Stomach (tissue), 9 donors: ENCODE data around the gene C17orf67. TPM values are rescaled to one million over a fixed set of nuclear protein-coding genes. Genes with fewer than 3 reads are reported as not detected.

Experiments used
- DNase-seq, 2 donors: peaks; one replicate each; pipeline versions ENCODE4 v3.0.0 to v3.0.0-alpha.2; 2013 to 2019
- H3K27ac ChIP-seq, 5 donors: fragments of 200-600 bp in 4 of 5; sonication (generic) in 4 of 5; one replicate each; pipeline ENCODE4 v1.5.1; 2013 to 2019; ENCODE audit warnings: mild to moderate bottlenecking in 1 of 5, moderate library complexity in 1 of 5
- H3K27me3 ChIP-seq, 3 donors: fragments of 200-600 bp; sonication (generic); one replicate each; pipeline ENCODE4 v1.5.1; 2017 to 2019; ENCODE audit warnings: mixed run types in 1 of 3
- H3K36me3 ChIP-seq, 4 donors: fragments of 200-600 bp; sonication (generic); 1 replicate in 3 of 4; 2 replicates in 1 of 4; pipeline ENCODE4 v1.5.1; 2016 to 2019
- H3K4me1 ChIP-seq, 4 donors: fragments of 200-600 bp; sonication (generic); one replicate each; pipeline ENCODE4 v1.5.1; 2016 to 2019
- H3K4me3 ChIP-seq, 4 donors: fragments of 200-600 bp; sonication (generic) in 3 of 4; one replicate each; pipeline ENCODE4 v1.5.1; 2016 to 2019; ENCODE audit warnings: mild to moderate bottlenecking in 1 of 4
- H3K9me3 ChIP-seq, 4 donors: fragments of 200-600 bp; sonication (generic); one replicate each; pipeline ENCODE4 v1.5.1; 2016 to 2019
- CTCF ChIP-seq, 7 experiments: fragments of 450-650 bp in 4 of 7; fragments of 200-600 bp in 3 of 7; sonication (generic) in 3 of 7; IDR thresholded peaks; one replicate each; pipeline ENCODE4 v1.5.1; 2016 to 2019; ENCODE audit warnings: antibody characterized with exemption in 7 of 7, control low read depth in 2 of 7, mild to moderate bottlenecking in 1 of 7
- EP300 ChIP-seq: sonication (generic); formaldehyde crosslinking; IDR thresholded peaks from one replicate; pipeline ENCODE4 v1.6.1; 2017; ENCODE audit warnings: antibody characterized with exemption
- POLR2A ChIP-seq, 4 donors: fragments of 450-650 bp; IDR thresholded peaks; one replicate each; pipeline ENCODE4 v1.6.1; 2016; ENCODE audit warnings: antibody characterized with exemption in 4 of 4, control low read depth in 2 of 4, mild to moderate bottlenecking in 1 of 4, moderate library complexity in 1 of 4
- POLR2AphosphoS5 ChIP-seq, 3 donors: sonication (generic); formaldehyde crosslinking; IDR thresholded peaks; one replicate each; pipeline ENCODE4 v1.6.1; 2016; ENCODE audit warnings: antibody characterized with exemption in 3 of 3
- whole genome bisulfite sequencing, 5 donors: extraction: QIAGEN DNeasy Blood & Tissue Kit in 3 of 5; methylation state at CpG; one replicate each; pipeline versions ENCODE4 v1.1.5 to v1.1.7; 2013 to 2018; 5-methylcytosine and 5-hydroxymethylcytosine counted together
- intact Hi-C: fragments of 100-400 bp; cut with DNase I; formaldehyde crosslinking; loops from one replicate; pipeline ENCODE4 v1.15.1; 2023; ENCODE audit warnings: low total_unique reads
- polyA plus RNA-seq, 3 donors: library from polyadenylated mRNA; stranded (reverse); fragments of 200-250 nt; gene quantifications; one replicate each; pipeline ENCODE4 v1.2.3, GENCODE V29; 2013
- total RNA-seq, 5 donors: library from RNA; depleted of rRNA; stranded (reverse); fragments of >200 nt; gene quantifications; one replicate each; pipeline versions ENCODE4 v1.1.0 to v1.2.3, GENCODE V29; 2014 to 2016
- donor health status: healthy with polysubstance abuse.
- donor health status: Bipolar disorder and iron deficiency.
- donor health status: healthy.

The C17orf67 gene
- total and polyA plus RNA-seq, 8 donors = 0.72 to 4.6 (median 1.5) TPM; not detected in 2

DNA sequence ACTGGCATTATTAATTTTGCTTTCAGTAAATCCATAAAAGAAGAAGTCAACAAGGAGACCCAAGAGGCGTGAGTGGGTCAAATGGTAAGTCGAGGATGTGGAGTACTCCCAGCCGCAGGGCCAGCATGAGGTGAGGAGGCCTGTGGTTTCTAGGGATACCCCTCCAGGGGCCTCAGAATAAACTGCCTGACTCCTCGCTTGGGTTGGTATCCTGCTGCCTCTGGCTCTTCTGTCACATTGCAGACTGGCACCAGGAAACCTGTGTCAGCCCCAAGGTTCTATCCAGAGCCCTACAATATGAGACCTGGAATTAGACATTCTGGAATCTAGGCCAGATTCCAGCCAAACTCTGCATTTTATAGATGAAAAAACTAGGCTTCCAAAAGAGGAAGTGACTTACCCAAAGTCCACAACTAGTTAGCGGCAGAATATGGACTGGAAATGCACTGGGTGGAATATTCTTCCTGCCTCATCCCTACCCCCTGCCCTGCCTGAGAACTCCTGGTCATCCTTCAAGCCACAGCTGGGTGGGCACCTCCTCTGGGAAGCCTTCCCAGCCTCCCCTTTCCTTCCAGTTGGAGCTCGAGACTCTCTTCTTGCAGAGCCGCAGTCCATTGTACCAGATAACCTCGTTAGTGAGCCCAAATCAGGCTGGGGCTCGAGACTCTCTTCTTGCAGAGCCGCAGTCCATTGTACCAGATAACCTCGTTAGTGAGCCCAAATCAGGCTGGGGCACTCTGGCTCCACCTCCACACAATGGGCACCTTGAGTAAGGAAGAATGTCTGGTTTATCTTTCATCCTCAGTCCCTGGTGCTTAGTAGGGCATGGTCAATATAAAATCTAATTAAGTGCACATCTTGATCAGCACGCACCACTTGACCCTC, 22.6 kb downstream of the C17orf67 start:
- 85 to 93% (median 88%) methylated on average over 12 of the region's 12 CpGs for WGBS, 5 donors
- Histone ChIP-seq H3K4me3 (no peak overlapping the region), H3K4me1 (peaks cover 0 to 14% (median 8%) of the 10 kb centered on the region in 4 donors), H3K9me3 (no peaks in the 10 kb centered on the region), H3K36me3 (no peaks in the 10 kb centered on the region), H3K27me3 (no peaks in the 10 kb centered on the region), H3K27ac (no peak overlapping the region)
- no peak for DNase-seq
- TF ChIP-seq POLR2A (IDR thresholded peaks at IDR 0.05) (no peak), EP300 (no peak), CTCF (IDR thresholded peaks at IDR 0.05) (no peak), POLR2AphosphoS5 (IDR thresholded peaks at IDR 0.05) (no peak)
- intact Hi-C loops = no loop called here

GRCh38 chr17:56810343-56810742, 23.4 kb downstream of the C17orf67 start:
- no peak overlapping the region for H3K4me3 ChIP-seq
- H3K4me1 ChIP-seq = peaks cover 0 to 15% (median 8%) of the 10 kb centered on the region in 4 donors
- intact Hi-C loops = no loop called here
- no peak for TF ChIP-seq POLR2AphosphoS5 (IDR thresholded peaks at IDR 0.05)
- peak in 1 of 2 donors; percentile 44 for DNase-seq
- no peaks in the 10 kb centered on the region for H3K36me3 ChIP-seq
- no peaks in the 10 kb centered on the region for H3K27me3 ChIP-seq
- 65 to 80% (median 71%) methylated on average over 2 of the region's 2 CpGs for WGBS, 5 donors
- H3K27ac ChIP-seq = no peak overlapping the region
- no peaks in the 10 kb centered on the region for H3K9me3 ChIP-seq

DNA sequence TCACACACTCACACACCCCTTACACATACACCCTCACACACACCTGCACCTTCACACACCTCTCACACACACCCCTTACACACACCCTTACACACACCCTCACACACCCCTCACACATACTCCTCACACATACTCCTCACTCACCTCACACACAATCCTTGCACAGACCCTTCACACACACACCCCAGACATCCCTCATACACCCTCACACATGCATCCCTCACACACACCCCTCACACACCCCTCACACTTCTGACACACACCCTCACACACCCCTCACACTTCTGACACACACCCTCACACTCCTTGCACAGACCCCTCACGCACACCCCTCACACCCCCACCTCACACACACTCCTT, 23.9 kb downstream of the C17orf67 start:
- H3K4me3 ChIP-seq = no peak overlapping the region
- WGBS, 5 donors = 88 to 100% (median 92%) methylated on average over 1 of the region's 1 CpG
- peaks cover 0 to 20% (median 8%) of the 10 kb centered on the region in 4 donors for H3K4me1 ChIP-seq
- no peak for DNase-seq
- H3K27ac ChIP-seq = no peak overlapping the region
- H3K27me3 ChIP-seq = no peaks in the 10 kb centered on the region
- H3K9me3 ChIP-seq = no peaks in the 10 kb centered on the region
- intact Hi-C loops = no loop called here
- H3K36me3 ChIP-seq = no peaks in the 10 kb centered on the region
- no peak for TF ChIP-seq POLR2AphosphoS5 (IDR thresholded peaks at IDR 0.05)
- no peak for TF ChIP-seq POLR2A (IDR thresholded peaks at IDR 0.05)
- no peak for TF ChIP-seq EP300
- no peak for TF ChIP-seq CTCF (IDR thresholded peaks at IDR 0.05)

- Histone ChIP-seq H3K9me3 (no peaks in the 10 kb centered on the region), H3K36me3 (no peaks in the 10 kb centered on the region), H3K4me3 (no peak overlapping the region), H3K27ac (no peak overlapping the region), H3K27me3 (no peaks in the 10 kb centered on the region), H3K4me1 (peaks cover 0 to 25% (median 8%) of the 10 kb centered on the region in 4 donors)
- intact Hi-C loops = no loop called here
- WGBS, 5 donors = 85 to 97% (median 96%) methylated on average over 9 of the region's 9 CpGs
- DNase-seq = no peak
- TF ChIP-seq POLR2AphosphoS5 (IDR thresholded peaks at IDR 0.05) (no peak), CTCF (IDR thresholded peaks at IDR 0.05) (no peak), EP300 (no peak), POLR2A (IDR thresholded peaks at IDR 0.05) (no peak)
Observed at GRCh38 chr17:56809106-56809819, 24.5 kb downstream of the C17orf67 start.
